AG10803 (cell line): Measurements from ENCODE around the gene BLMH.
A peak's percentile ranks its signal among the peaks of the same experiment; 100 is the strongest.

ENCODE experiments used
- DNase-seq: peaks from one replicate; pipeline ENCODE4 v3.0.0; 2010; ENCODE audit warnings: low read depth
- H3K4me3 ChIP-seq: 2 replicates; pipeline ENCODE4 v1.5.1; 2011; ENCODE audit warnings: mild to moderate bottlenecking, low read length, control low read depth
- TF ChIP-seq, protein P1 (sequence below): conservative IDR thresholded peaks from 2 replicates; pipeline ENCODE4 v1.5.1; 2011; ENCODE audit warnings: mild to moderate bottlenecking, low read length, control low read depth, inconsistent platforms

Gene BLMH

GRCh38 chr17:30296499-30297080 is 4.8 kb upstream of the BLMH start:
- TF ChIP-seq, protein P1, sequence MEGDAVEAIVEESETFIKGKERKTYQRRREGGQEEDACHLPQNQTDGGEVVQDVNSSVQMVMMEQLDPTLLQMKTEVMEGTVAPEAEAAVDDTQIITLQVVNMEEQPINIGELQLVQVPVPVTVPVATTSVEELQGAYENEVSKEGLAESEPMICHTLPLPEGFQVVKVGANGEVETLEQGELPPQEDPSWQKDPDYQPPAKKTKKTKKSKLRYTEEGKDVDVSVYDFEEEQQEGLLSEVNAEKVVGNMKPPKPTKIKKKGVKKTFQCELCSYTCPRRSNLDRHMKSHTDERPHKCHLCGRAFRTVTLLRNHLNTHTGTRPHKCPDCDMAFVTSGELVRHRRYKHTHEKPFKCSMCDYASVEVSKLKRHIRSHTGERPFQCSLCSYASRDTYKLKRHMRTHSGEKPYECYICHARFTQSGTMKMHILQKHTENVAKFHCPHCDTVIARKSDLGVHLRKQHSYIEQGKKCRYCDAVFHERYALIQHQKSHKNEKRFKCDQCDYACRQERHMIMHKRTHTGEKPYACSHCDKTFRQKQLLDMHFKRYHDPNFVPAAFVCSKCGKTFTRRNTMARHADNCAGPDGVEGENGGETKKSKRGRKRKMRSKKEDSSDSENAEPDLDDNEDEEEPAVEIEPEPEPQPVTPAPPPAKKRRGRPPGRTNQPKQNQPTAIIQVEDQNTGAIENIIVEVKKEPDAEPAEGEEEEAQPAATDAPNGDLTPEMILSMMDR, result no peak
- no peak for DNase-seq
- no peak overlapping the region for H3K4me3 ChIP-seq

DNA sequence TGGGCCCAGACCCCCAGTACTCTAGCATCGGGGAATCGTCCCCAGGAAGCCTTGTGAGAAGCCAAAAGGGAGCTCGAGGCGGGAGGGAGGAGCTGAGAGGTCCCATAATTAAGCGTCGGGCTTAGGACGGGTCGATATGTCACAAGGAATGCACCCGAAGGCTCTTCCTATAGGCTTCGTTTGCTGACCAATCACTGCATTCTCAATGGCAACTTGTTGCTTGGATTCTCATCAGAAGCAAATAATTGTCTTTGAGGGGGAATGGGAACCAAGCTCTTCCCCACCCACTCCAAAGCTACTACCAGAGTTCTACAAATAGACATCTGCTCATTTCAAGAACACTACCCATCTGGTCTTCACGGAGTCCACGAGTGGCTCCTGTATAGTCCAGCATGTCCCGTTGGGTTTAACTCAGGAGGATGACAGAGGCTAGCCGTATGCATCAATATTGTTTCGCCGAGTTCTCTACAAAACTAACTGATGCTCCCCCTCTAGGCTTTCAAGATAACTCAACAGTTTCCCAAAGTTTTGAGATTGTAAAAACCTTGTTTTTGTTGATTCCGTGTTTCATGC is 628 bp upstream of the BLMH start:
- H3K4me3 ChIP-seq, result peak overlapping the region; percentile 65
- TF ChIP-seq, protein P1, result no peak
- DNase-seq, result peak; percentile 56

DNA sequence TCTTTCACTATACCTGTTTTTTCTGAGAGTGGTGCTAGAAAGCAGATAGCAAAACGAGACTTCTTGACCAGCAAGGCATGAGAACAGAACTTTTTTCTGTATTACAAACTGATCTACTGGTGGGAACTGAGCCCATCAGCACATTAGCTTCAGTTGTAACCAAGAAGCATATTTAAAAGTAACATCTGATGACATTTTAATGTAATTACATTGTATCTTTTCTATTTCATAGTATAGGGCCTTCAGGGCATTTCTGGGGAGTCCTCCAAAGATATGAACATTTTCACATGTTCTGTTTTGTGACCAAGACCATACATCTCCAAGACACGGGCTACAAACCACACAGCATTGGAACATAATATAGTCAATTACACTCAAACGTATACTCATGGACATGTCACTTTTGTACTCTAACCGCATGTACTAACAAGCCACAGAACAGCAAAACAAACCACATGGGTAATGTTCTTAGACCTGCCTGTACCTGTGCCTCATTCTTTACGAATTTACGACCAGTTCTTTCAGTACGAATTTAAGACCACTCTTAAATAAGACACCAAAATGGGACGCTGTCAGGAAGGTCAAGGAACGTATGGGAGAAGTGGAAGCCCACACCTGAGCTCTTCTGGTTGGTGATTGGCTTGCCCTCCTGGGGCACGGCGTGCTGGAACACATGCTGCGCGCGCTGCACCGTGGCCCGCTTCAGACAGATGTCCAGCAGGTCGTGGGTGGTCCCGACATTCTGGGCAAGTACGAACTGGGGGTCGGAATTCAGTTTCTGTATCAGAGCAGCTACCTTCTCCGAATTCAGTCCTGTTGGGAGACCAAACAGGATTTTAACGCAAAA is 825 bp downstream of the BLMH start:
- peak overlapping the region; percentile 85 for H3K4me3 ChIP-seq
- TF ChIP-seq, protein P1, result no peak
- peak; percentile 11 for DNase-seq

DNA sequence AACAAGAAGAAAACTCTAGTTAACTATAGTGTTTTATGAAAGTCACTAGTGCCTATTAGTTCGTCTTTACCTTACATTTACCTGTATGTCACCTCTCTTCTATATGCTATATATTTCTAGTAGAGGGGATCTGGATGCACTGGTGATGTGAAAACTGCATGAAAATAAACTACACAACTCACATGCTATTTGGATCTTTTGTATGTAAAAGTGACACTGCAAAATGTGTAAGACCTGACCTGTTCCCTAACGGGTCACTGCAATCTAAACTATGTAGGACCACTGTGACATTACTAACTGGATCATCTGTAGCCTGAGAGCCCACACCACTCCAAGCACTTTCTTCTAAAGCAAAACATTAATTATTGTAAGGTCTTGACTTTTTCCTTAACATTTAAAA is 1.7 kb downstream of the BLMH start:
- no peak for DNase-seq

GRCh38 chr17:30279156-30279555 is 12.6 kb downstream of the BLMH start:
- no peak for DNase-seq
- TF ChIP-seq, protein P1, result no peak
- H3K4me3 ChIP-seq, result no peak overlapping the region

More for the DNA sequence above, 1.7 kb downstream of the BLMH start:
- H3K4me3 ChIP-seq, result no peak overlapping the region
- TF ChIP-seq, protein P1, result no peak

GRCh38 chr17:30278032-30278431 is 13.7 kb downstream of the BLMH start:
- DNase-seq, result peak; percentile 31
- TF ChIP-seq, protein P1, result peak; percentile 51
- no peak overlapping the region for H3K4me3 ChIP-seq
